GM18867 (cell line): Measurements from ENCODE around the gene CASZ1.

Experiments used
- ATAC-seq: cut with Tn5 transposase; IDR thresholded peaks from one replicate; pipeline ENCODE4 v1.9.1; 2021; ENCODE audit warnings: mild to moderate bottlenecking, moderate library complexity; ENCODE audit not compliant: unreplicated experiment

CASZ1 gene

GRCh38 chr1:10712568-10713362 lies 83.7 kb downstream of the CASZ1 start:
- ATAC-seq: no peak

- ATAC-seq: no peak
Observed at GRCh38 chr1:10710489-10710888, 86.0 kb downstream of the CASZ1 start.

DNA sequence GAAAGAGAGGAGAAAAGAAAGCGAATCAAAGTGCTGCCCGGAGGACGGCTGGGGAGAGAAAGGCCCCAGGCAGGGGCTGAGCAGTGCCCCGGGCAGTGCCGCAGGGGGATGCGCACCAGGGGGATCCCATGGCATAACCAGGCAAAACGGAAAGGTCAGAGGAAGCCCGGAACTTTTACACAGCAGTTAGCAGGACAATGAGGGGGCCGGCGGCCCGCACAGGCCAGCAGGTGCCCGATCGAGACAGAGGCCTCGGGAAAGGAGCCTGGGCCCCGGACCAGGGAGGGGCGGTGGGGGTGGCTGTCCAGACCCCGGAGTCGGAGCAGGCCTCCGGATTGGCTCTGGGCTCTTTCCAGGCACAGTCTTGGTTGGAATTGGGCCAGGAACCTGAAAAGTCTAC lies 86.8 kb downstream of the CASZ1 start:
- no peak for ATAC-seq

- no peak for ATAC-seq
Observed at GRCh38 chr1:10709165-10709564, 87.3 kb downstream of the CASZ1 start.

GRCh38 chr1:10708757-10709156 lies 87.7 kb downstream of the CASZ1 start:
- ATAC-seq: no peak

DNA sequence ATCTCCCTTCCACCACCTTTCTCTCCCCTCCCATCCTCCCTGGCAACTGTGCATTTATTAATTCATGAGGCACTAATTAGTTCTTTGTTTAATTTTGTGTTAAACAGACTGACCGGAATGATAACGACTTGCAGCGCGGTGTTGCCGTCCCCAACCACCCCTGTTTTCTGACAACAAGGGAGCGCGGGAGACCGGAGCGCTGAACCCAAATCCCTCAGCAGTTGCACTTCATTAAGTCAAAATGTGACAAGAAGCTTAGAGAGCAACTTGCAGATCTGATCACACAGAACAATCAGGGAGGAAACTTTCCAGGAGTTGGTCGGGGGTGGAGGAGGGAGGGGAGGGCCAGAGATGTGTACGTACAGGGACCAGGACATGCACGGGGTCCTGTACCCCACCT lies 89.2 kb downstream of the CASZ1 start:
- no peak for ATAC-seq

GRCh38 chr1:10706376-10706913 lies 90.0 kb downstream of the CASZ1 start:
- no peak for ATAC-seq

- no peak for ATAC-seq
Observed at GRCh38 chr1:10705953-10706352, 90.5 kb downstream of the CASZ1 start.

- no peak for ATAC-seq
Observed at GRCh38 chr1:10704368-10704882, 92.0 kb downstream of the CASZ1 start.

DNA sequence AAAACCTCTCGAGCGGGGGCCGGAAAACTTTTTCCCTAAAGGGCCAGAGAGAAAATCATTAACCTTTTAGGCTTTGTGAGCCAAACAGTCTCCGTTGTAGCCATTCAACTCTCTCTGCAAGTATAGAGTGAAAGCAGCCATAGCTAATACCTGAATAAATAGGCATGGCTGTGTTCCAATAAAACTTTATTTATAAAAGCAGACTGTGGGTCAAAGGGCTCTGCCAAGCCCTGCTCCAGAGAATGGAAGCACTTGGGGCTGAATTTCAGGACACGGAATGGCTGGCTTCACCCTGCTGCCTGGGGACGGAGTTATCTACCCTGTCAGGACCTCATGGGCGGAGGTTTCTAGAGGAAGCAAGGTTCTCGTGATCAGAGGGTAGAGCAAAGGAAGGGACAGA lies 92.7 kb downstream of the CASZ1 start:
- no peak for ATAC-seq

- no peak for ATAC-seq
Observed at GRCh38 chr1:10701145-10701544, 95.3 kb downstream of the CASZ1 start.

DNA sequence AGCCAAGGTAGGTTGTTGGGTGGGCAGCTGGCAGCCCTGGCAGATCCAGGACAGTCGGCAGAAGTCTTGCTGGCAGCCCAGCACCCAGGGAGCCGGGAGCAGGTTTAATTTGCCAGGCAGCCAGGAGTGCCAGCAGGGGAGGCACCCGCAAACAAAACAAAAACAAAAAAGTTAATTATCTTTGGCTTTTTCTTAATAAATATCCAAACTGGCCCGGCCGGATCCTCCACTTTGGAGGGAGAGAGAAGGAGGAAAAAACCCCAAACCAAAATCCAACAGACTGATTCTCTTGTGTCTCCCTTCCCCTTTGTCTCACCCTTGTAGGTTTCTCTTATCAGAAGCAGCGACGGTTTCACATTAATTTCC lies 97.0 kb downstream of the CASZ1 start:
- ATAC-seq: no peak

- ATAC-seq: no peak
Observed at GRCh38 chr1:10698726-10699469, 97.5 kb downstream of the CASZ1 start.

DNA sequence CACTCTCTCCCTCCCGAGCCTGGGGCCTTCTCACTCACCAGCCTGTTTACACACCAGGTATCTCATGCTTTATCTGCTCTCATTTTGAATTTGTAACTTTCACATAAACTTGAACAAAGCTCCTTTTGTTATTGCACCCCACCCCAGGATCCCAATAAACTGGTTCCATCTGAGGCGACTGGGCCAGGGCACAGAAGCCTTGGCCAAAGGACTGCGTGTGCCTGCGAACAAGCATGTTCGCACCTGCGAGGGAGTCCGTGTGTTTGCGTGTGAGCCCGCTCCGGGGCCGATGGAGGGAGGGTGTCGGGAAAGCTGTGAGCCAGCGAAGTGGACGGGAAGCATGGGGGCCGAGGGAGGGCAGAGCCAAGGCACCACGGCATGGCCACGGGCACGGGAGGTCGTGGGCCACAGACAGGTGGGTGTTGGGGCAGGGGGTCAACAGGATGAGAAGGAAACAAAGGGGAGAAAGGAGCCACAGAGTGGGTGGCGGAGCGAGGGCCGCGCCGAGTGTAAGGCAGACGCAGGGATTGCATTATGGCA lies 98.8 kb downstream of the CASZ1 start:
- no peak for ATAC-seq

DNA sequence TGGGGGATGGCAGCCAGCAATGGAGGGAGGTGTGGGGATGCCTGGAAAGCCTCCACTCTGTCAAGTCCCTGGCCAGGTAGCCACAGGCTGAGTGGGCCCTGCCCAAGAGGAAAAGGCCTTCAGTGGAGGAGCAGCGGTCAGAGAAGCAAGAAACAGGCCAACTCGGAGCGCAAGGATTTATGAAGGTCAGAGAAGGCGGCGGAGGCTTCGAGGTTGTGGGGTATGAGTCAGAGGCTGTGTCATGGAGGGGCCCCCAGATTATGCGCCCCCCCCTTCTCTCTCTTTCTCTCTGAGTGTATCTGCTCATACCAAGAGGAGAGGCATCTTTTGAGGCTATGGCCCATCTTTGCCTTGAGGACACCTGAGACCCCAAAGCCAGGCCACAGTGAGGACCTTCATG lies 99.5 kb downstream of the CASZ1 start:
- ATAC-seq: no peak

- peak; percentile 61 for ATAC-seq
Observed at GRCh38 chr1:10694633-10695627, 101.5 kb downstream of the CASZ1 start.

DNA sequence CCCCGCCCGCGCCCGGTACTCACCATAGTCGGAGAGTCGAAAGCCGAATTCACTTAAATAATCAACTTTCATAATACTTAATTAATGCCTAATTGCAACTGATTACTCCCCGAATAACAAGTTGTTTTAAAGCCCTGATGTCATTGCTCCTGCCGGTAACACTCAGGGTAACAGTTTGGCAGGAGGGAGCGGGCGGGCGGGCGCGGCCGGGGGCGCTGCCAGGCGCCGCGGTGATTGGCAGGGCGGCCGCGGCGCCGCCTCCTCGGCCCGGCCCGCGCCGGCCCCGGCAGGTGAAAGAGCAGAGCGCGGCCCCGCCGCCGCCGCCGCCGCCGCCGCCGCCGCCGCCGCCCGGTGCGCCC lies 102.2 kb downstream of the CASZ1 start:
- peak; percentile 49 for ATAC-seq

GRCh38 chr1:10693497-10694273 lies 102.8 kb downstream of the CASZ1 start:
- peak; percentile 38 for ATAC-seq

DNA sequence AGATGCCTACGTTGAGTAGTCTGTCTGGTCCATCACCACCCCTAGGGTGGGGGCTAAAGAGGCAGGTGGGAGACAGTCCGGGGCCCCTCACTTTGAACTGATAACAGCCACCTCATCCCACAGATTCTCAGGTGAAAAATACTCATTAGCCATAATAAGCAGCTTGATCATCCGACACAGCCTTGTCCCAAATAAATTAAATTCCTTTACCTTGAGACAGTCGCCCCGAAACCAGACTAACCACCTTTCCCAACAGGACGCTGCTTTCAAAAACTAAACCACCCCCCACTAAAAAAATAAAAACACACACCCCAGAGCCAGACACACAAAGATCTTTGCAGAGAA lies 103.3 kb downstream of the CASZ1 start:
- no peak for ATAC-seq
